Suprapubic skin (tissue), 3 donors: ENCODE results near the gene SLC12A3.

ENCODE experiments used
- CTCF ChIP-seq, 2 donors: fragments of 200-600 bp in 1 of 2; fragments of 450-650 bp in 1 of 2; sonication (generic) in 1 of 2; IDR thresholded peaks; one replicate each; pipeline ENCODE4 v1.5.1; 2016 to 2019; ENCODE audit warnings: antibody characterized with exemption in 2 of 2, mild to moderate bottlenecking in 1 of 2, moderate library complexity in 1 of 2
- EP300 ChIP-seq: sonication (generic); formaldehyde crosslinking; IDR thresholded peaks from one replicate; pipeline ENCODE4 v1.6.1; 2017; ENCODE audit warnings: antibody characterized with exemption

GRCh38 chr16:56932721-56933619, 68.0 kb downstream of the SLC12A3 start:
- no peak for TF ChIP-seq EP300
- TF ChIP-seq CTCF (IDR thresholded peaks at IDR 0.05): no peak
